Fibroblast of the aortic adventitia (primary cell): ENCODE measurements around the gene ZNF570. TPM values are rescaled to one million over a fixed set of nuclear protein-coding genes. Genes with fewer than 3 reads are reported as not detected.

Experiments
- DNase-seq: peaks from one replicate; pipeline ENCODE4 v3.0.0-alpha.2; 2010; ENCODE audit warnings: low read depth
- H3K4me3 ChIP-seq: 2 replicates; pipeline ENCODE4 v1.5.1; 2011; ENCODE audit warnings: low read depth, mild to moderate bottlenecking, control low read depth, low read length, moderate library complexity
- CTCF ChIP-seq: IDR thresholded peaks from 2 replicates; pipeline ENCODE4 v1.5.1; 2011; ENCODE audit warnings: mild to moderate bottlenecking, low read length, control low read depth, inconsistent platforms; ENCODE audit not compliant: insufficient read depth
- total RNA-seq: library from RNA; depleted of rRNA; stranded (reverse); fragments of >200 nt; gene quantifications from 2 replicates; pipeline ENCODE4 v1.2.3, GENCODE V29; 2012; ENCODE audit warnings: low replicate concordance

The ZNF570 gene
- total RNA-seq, 1 donor: 8.4 TPM

GRCh38 chr19:37472165-37472564, 3.0 kb downstream of the ZNF570 start:
- H3K4me3 ChIP-seq: no peak overlapping the region
- no peak for TF ChIP-seq CTCF
- no peak for DNase-seq

- H3K4me3 ChIP-seq: no peak overlapping the region
- no peak for TF ChIP-seq CTCF
- no peak for DNase-seq
Observed at GRCh38 chr19:37484406-37485168, 15.4 kb downstream of the ZNF570 start.

GRCh38 chr19:37492213-37492612, 23.1 kb downstream of the ZNF570 start:
- H3K4me3 ChIP-seq: no peak overlapping the region
- DNase-seq: no peak
- TF ChIP-seq CTCF: no peak

GRCh38 chr19:37505958-37506386, 36.8 kb downstream of the ZNF570 start:
- peak overlapping the region; percentile 58 for H3K4me3 ChIP-seq
- no peak for DNase-seq
- no peak for TF ChIP-seq CTCF

GRCh38 chr19:37506387-37507166, 37.4 kb downstream of the ZNF570 start, which contains the start of gene ZNF793:
TSS of gene ZNF793 (plus strand) at chr19:37506939. CDS start at chr19:37523440, 16,501 bp downstream.
- no peak for TF ChIP-seq CTCF
- H3K4me3 ChIP-seq: peak within 1 kb of the TSS; percentile 58

GRCh38 chr19:37507167-37507464, 38.0 kb downstream of the ZNF570 start:
- H3K4me3 ChIP-seq: peak overlapping the region; percentile 58
- TF ChIP-seq CTCF: no peak
- no peak for DNase-seq

More at GRCh38 chr19:37506387-37507166, 37.4 kb downstream of the ZNF570 start, which contains the start of gene ZNF793:
- peak; percentile 41 for DNase-seq
